ENCODE measurements around the gene PALLD.

PALLD gene

DNA sequence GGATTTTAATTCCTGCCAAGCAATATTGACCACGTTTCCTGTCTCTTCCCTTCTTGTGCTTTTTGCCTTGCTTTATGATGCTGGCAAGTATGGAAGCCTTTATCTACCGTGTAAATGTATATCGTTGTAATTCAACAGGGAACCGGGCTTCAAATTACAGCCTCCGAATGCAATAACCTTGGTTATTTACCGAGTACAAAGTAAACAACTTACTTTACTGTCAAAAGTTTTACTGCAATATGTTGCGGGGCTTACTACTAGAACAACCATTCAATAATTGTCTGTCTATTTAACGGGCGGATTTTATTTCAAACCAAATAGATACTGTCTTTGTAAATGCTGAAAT is 73.1 kb downstream of the PALLD start:
- Mint-ChIP-seq H3K4me3 (no peak overlapping the region), H3K36me3 (ENCODE audit: low read depth) (no peaks in the 10 kb centered on the region), H3K4me1 (ENCODE audit: low read depth) (no peaks in the 10 kb centered on the region), H3K27ac (no peak overlapping the region), H3K27me3 (ENCODE audit: low read depth) (peaks cover 7% of the 10 kb centered on the region), H3K9me3 (no peaks in the 10 kb centered on the region)

DNA sequence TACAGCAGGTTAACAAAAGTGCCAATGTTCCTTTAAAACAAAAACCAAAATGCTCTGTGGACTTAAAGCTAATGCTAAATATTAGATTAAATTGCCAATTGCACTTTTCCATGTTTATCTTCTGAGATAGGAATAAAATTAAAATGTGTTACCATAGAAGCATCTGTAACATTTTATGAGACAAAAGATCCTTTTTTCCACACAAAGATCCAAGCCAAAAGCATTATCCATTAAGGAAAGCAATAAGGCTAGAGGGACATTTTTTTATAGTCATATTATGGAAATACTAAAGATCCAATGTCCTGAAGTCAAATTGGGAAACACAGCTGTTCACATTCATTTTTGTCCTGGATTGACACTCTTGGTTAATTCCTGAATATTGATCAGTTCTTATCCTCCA is 73.6 kb downstream of the PALLD start:
- Mint-ChIP-seq H3K27ac (no peak overlapping the region), H3K4me3 (no peak overlapping the region), H3K36me3 (ENCODE audit: low read depth) (no peaks in the 10 kb centered on the region), H3K27me3 (ENCODE audit: low read depth) (peaks cover 7% of the 10 kb centered on the region), H3K9me3 (no peaks in the 10 kb centered on the region), H3K4me1 (ENCODE audit: low read depth) (no peaks in the 10 kb centered on the region)

DNA sequence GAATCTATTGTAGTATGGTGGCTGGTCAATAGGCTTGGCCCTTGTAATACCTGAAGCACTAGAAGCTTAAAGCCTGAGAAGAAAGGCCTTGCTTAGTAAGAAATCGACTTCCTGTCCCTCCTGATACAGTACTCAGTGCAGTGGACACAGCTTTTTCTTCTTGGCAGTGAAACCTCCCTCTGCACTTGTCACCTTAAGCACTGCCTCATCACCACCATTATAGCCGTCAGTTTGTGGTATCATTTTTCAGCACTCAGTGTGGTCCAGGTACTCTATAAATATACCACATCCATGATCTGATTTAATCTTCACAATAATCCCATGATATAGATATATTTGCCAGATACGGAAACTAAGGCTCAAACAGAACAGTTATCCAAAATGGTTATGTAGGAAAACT is 75.2 kb downstream of the PALLD start:
- H3K4me3 Mint-ChIP-seq = no peak overlapping the region
- no peaks in the 10 kb centered on the region for H3K36me3 Mint-ChIP-seq (ENCODE audit: low read depth)
- peaks cover 4% of the 10 kb centered on the region for H3K27me3 Mint-ChIP-seq (ENCODE audit: low read depth)
- H3K9me3 Mint-ChIP-seq = no peaks in the 10 kb centered on the region
- H3K27ac Mint-ChIP-seq = no peak overlapping the region
- no peaks in the 10 kb centered on the region for H3K4me1 Mint-ChIP-seq (ENCODE audit: low read depth)

DNA sequence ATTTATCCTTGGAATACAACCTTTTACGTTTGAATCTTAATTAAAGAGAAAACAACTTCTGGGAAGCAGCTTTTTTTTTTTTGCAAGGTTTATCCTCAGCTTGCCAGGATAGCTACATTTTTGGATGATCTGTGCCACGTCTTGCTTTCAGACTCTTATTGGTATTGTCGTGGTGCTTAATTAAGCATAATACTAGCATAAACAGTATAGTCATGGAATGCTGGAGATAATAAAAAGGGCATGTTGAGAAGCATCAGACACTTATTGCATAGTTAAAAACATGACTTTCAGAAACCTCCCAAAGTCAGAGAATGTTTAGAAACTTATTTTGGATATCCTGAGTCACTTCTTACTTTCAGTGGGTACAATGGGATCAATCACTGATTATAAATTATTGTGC is 77.0 kb downstream of the PALLD start:
- Mint-ChIP-seq H3K27ac (no peak overlapping the region), H3K27me3 (ENCODE audit: low read depth) (peaks cover 9% of the 10 kb centered on the region), H3K9me3 (no peaks in the 10 kb centered on the region), H3K4me3 (no peak overlapping the region), H3K4me1 (ENCODE audit: low read depth) (no peaks in the 10 kb centered on the region), H3K36me3 (ENCODE audit: low read depth) (no peaks in the 10 kb centered on the region)

DNA sequence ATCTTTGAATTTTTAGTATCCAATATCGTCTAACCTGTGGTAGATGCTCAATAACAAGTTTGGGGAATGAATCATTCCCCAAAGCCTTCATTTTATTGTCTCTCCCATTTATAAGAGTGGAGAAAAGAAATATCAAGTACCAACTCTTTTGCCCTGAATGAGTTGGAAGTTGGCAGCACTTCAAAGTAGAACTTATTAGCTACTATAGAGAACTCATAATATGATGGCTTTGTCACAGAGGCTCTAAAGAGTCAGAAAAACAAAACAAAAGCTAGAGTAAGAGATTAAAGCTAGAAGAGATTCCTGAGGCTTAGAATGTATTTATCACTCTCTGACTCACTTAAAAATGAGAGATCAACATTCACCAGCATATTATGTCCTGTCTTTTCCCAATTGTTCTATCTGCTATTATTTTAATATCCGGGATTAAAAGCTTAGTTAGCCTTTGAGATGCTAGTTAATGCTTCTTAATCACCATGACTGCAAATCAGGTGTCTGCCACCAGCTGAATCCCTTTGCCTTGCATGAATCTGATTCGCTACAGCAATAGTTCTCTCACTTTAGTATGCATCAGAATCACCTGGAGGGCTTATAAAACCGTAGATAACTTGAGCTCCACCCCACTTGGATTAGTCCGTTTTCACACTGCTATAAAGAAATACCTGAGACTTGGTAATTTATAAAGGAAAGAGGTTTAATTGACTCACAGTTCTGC is 77.9 kb downstream of the PALLD start:
- Mint-ChIP-seq H3K9me3 (no peaks in the 10 kb centered on the region), H3K36me3 (ENCODE audit: low read depth) (no peaks in the 10 kb centered on the region)

DNA sequence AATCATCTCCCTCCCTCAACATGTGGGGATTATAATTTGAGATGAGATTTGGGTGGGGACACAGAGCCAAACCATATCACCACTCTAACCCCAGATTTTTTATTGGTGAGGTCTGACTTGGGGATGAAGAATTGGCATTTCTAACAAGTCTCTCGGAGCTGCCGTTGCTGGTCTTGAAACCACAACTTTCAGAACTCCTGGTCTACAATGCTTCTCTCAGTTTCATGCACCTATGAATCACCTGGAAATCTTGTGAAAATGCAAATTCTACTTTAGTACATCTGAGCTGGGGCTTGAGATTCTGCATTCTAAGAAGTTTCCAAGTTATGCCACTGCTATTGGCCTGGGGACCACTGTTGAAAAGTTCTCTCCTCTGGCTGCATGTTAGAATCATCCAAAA is 78.6 kb downstream of the PALLD start:
- Mint-ChIP-seq H3K4me3 (no peak overlapping the region), H3K4me1 (ENCODE audit: low read depth) (no peaks in the 10 kb centered on the region), H3K9me3 (no peaks in the 10 kb centered on the region), H3K27me3 (ENCODE audit: low read depth) (peaks cover 9% of the 10 kb centered on the region), H3K36me3 (ENCODE audit: low read depth) (no peaks in the 10 kb centered on the region), H3K27ac (no peak overlapping the region)

More for the DNA sequence above, 77.9 kb downstream of the PALLD start:
- Mint-ChIP-seq H3K4me3 (no peak overlapping the region), H3K27ac (no peak overlapping the region), H3K27me3 (ENCODE audit: low read depth) (peaks cover 9% of the 10 kb centered on the region), H3K4me1 (ENCODE audit: low read depth) (no peaks in the 10 kb centered on the region)

DNA sequence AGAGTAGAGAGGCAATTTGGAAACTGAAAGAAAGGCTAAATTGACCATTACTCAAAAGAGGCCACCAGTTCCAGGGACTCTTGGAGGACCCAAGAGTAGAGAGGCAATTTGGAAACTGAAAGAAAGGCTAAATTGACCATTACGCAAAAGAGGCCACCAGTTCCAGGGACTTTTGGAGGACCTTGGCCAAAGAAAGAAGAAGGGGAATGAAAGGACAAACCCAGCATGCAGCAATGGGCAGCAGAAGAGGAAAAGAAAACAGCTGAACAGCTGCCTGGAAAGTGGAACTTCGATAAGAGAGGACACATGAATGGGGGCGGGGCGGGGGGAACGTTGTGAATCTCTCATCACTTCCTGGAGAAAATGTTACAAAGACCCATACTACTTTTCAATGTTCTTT is 80.8 kb downstream of the PALLD start:
- Mint-ChIP-seq H3K4me3 (no peak overlapping the region), H3K27me3 (ENCODE audit: low read depth) (peaks cover 4% of the 10 kb centered on the region), H3K27ac (no peak overlapping the region), H3K9me3 (no peaks in the 10 kb centered on the region), H3K36me3 (ENCODE audit: low read depth) (no peaks in the 10 kb centered on the region), H3K4me1 (ENCODE audit: low read depth) (no peaks in the 10 kb centered on the region)

DNA sequence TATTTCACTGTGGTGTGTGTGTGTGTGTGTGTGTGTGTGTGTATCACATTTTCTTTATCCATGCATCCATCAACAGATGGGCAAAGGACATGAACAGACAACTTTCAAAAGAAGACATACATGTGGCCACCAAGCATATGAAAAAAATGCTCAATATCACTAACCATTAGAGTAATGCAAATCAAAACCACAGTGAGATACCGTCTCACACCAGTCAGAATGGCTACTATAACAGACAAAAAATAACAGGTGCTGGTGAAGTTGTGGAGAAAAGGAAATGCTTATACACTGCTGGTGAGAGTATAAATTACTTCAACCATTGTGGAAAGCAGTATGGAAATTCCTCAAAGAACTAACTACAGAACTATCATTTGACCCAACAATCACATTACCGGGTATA is 83.4 kb downstream of the PALLD start:
- Mint-ChIP-seq H3K36me3 (ENCODE audit: low read depth) (no peaks in the 10 kb centered on the region), H3K9me3 (no peaks in the 10 kb centered on the region), H3K4me1 (ENCODE audit: low read depth) (no peaks in the 10 kb centered on the region), H3K27ac (no peak overlapping the region), H3K27me3 (ENCODE audit: low read depth) (peaks cover 7% of the 10 kb centered on the region), H3K4me3 (no peak overlapping the region)

DNA sequence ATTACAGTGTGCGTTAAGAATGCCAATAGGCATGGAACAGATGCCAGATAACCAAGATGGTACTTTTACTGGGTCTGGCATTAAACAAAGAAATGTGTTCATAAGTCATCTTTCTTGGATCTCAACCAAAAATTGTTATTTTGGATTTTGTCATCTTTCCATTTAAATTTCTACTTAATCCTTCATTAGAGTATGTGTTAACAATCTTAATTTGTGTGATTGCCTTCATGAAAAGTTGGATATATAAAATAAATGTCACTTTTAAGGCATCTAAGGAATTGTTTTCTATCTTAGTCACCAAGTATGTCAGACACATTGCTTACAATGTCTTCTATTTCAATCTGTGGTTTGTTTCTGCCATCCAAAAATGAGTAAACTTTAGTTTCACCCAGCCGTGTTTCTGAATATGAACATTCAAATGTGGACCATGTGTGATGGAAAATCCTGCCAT is 87.5 kb downstream of the PALLD start:
- H3K4me1 Mint-ChIP-seq (ENCODE audit: low read depth) = no peaks in the 10 kb centered on the region
- no peaks in the 10 kb centered on the region for H3K36me3 Mint-ChIP-seq (ENCODE audit: low read depth)
- no peak overlapping the region for H3K4me3 Mint-ChIP-seq
- H3K27me3 Mint-ChIP-seq (ENCODE audit: low read depth) = peaks cover 6% of the 10 kb centered on the region
- H3K27ac Mint-ChIP-seq = no peak overlapping the region
- no peaks in the 10 kb centered on the region for H3K9me3 Mint-ChIP-seq

DNA sequence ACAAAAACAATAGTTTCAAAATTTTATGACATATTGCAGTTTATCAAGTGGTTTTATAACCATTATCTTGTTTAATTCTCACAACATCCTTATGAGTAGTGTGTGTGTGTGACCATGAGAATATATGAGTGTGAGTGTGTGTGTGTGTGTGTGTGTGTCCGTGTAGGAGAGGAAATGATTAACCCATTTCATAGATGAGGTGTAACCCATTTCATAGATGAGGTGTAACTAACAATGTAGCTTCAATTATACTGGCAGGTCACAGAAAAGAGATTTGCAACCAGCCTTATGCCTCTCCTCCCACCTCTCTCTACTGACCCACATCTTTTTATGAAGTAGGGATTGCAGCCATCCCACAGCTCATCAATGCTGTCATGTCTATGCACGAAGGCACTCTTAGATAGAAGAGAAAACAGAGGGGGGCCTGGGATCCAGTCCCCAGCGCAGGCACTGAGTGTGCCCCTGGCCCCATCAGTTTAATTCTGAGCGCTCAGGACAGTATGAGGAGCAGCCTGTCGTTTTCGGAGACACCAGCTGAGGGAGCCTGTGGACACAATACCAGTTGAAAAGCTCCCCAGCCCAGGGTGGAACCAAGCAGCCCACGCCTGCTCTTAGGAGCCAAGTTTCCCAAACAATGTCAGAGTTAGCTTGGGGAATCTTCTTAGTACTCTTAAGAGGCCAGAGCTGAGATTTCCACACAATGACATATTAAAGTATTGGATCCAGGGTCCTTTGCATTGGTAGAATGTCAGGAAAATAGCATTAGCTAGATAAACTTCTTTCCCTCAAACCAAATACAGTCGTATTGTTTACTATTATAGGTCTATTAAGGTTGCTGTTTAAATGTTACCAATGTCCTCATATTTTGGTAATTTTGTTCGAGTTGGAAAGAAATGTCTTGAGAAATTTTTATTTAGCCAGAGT is 88.6 kb downstream of the PALLD start:
- Mint-ChIP-seq H3K4me3 (no peak overlapping the region), H3K9me3 (no peaks in the 10 kb centered on the region), H3K36me3 (ENCODE audit: low read depth) (no peaks in the 10 kb centered on the region), H3K4me1 (ENCODE audit: low read depth) (no peaks in the 10 kb centered on the region), H3K27me3 (ENCODE audit: low read depth) (peaks cover 6% of the 10 kb centered on the region), H3K27ac (no peak overlapping the region)

DNA sequence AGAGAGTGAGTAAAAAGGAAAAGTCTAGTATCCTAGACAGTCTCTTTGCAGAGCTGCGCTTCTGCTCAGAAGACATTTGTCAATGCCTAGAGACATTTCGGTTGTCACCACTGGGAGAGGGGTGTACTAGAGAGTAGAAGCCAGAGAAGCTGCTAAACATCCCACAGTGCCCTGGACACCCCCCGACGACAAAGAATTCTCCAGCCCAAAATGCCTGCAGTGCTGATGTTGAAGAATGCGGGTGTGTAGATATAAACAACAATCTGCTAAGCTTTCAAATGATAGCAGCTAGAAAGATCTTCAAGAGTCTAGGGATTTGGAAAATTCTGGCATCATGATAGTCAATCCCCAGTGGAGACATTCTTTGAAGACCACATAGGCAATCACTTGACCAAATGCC is 90.1 kb downstream of the PALLD start:
- no peaks in the 10 kb centered on the region for H3K36me3 Mint-ChIP-seq (ENCODE audit: low read depth)
- H3K27ac Mint-ChIP-seq = no peak overlapping the region
- no peaks in the 10 kb centered on the region for H3K9me3 Mint-ChIP-seq
- no peaks in the 10 kb centered on the region for H3K4me1 Mint-ChIP-seq (ENCODE audit: low read depth)
- no peak overlapping the region for H3K4me3 Mint-ChIP-seq
- H3K27me3 Mint-ChIP-seq (ENCODE audit: low read depth) = peaks cover 6% of the 10 kb centered on the region

DNA sequence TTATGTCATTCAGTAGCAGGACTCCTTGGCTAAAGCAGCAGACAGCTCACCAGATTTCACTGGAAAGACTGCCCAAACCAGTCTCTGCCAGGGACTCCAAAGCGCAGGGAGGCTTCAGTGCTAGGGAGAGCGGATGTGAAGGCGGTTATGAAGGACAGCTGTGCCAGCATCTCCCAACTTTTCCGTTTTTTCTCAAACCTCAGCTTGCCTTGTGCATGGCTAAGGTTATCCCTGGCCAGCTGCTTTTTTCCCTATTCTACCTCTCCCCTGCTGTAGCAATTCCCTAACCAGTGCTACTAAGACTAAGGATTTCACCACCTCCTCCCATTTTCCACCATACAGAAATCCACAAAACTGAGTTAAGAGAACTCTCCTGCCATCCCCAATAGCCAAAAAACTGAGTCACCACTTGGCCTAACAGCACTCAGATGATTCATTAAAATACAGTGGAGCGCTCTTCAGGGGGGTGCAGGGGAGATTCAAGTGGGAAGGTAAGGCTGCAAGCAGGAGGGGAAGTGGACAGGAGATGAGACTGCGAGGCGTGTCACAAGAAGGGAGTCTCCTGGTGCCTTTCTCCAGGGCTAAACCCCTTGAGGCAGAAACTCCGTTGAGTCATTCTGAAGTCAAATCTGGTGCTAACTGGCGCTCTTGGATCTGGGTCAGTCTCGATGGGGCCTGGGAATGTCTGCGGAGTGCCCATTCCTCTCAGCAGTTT is 90.7 kb downstream of the PALLD start:
- Mint-ChIP-seq H3K9me3 (no peaks in the 10 kb centered on the region), H3K27ac (no peak overlapping the region), H3K36me3 (ENCODE audit: low read depth) (no peaks in the 10 kb centered on the region)

DNA sequence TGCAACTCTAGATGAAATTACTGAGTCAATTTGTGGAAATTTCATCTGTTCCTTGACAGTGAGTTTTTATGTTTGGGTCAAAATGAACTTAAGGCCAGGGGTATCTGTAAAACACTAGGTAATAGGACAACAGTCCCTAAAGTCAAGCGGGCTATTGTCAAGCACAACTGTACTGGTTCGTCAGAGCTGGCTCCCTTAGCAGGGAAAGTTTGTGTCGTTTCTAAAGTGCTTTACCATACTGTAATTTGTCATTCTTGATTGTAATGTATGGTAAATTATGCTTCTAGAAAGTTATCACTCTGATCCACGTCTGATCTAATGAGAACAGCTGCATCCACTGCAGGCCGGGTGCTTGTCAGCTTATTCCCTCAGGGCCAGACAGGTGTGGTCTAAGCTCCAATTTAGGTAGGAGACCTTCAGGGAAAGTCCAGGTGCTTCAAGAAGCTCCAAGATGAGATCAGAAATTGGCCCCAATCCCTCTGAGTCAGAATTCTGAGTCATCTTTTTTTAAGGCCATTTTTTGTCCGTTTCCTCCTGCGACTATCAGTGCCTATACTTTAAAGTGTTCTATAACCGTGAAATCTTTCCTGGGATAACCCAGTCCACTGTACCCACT is 92.2 kb downstream of the PALLD start:
- H3K4me3 Mint-ChIP-seq = no peak overlapping the region
- no peak overlapping the region for H3K27ac Mint-ChIP-seq
- H3K4me1 Mint-ChIP-seq (ENCODE audit: low read depth) = no peaks in the 10 kb centered on the region
- H3K36me3 Mint-ChIP-seq (ENCODE audit: low read depth) = no peaks in the 10 kb centered on the region
- peaks cover 10% of the 10 kb centered on the region for H3K27me3 Mint-ChIP-seq (ENCODE audit: low read depth)
- H3K9me3 Mint-ChIP-seq = no peaks in the 10 kb centered on the region

More for the DNA sequence above, 90.7 kb downstream of the PALLD start:
- Mint-ChIP-seq H3K27me3 (ENCODE audit: low read depth) (peaks cover 6% of the 10 kb centered on the region), H3K4me1 (ENCODE audit: low read depth) (no peaks in the 10 kb centered on the region), H3K4me3 (no peak overlapping the region)

DNA sequence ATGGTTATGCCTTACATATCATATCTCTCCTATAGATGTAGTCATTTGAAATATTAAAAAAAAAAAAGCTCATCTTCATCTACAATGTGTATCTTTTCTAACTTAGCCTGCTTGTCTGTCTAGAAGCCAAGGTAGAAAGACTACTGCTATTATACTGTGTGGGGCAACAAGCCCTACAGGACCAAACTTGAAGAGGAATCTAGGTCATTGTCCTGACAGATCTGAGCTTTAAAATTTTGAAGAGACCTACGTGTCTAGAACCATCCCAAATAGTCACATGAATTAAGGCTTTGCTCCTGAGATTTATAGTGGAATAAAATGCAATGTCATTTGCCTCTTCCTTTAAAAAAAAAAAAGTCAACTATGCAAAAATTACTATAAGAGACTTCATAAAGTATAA is 95.8 kb downstream of the PALLD start:
- Mint-ChIP-seq H3K27me3 (ENCODE audit: low read depth) (peaks cover 4% of the 10 kb centered on the region), H3K4me3 (no peak overlapping the region), H3K4me1 (ENCODE audit: low read depth) (no peaks in the 10 kb centered on the region), H3K36me3 (ENCODE audit: low read depth) (no peaks in the 10 kb centered on the region), H3K9me3 (no peaks in the 10 kb centered on the region), H3K27ac (no peak overlapping the region)
